Esophagus squamous epithelium (tissue), 4 donors: ENCODE measurements around the gene ANKRD13D.
"Not testable (repeated sequence)": the region's sequence is repeated elsewhere in the genome, so short reads cannot be mapped to it uniquely, and the experiment has no call there.

ENCODE experiments used
- POLR2A ChIP-seq, 4 donors: fragments of 450-650 bp; IDR thresholded peaks; one replicate each; pipeline ENCODE4 v1.6.1; 2017; ENCODE audit warnings: antibody characterized with exemption in 4 of 4, mild to moderate bottlenecking in 4 of 4, moderate library complexity in 3 of 4
- TF ChIP-seq, protein P1 (sequence below), 6 experiments: fragments of 450-650 bp in 4 of 6; fragments of 200-600 bp in 2 of 6; sonication (generic) in 2 of 6; IDR thresholded peaks; one replicate each; pipeline ENCODE4 v1.5.1; 2016 to 2019; ENCODE audit warnings: antibody characterized with exemption in 6 of 6, mild to moderate bottlenecking in 4 of 6, moderate library complexity in 4 of 6

- TF ChIP-seq, protein P1, sequence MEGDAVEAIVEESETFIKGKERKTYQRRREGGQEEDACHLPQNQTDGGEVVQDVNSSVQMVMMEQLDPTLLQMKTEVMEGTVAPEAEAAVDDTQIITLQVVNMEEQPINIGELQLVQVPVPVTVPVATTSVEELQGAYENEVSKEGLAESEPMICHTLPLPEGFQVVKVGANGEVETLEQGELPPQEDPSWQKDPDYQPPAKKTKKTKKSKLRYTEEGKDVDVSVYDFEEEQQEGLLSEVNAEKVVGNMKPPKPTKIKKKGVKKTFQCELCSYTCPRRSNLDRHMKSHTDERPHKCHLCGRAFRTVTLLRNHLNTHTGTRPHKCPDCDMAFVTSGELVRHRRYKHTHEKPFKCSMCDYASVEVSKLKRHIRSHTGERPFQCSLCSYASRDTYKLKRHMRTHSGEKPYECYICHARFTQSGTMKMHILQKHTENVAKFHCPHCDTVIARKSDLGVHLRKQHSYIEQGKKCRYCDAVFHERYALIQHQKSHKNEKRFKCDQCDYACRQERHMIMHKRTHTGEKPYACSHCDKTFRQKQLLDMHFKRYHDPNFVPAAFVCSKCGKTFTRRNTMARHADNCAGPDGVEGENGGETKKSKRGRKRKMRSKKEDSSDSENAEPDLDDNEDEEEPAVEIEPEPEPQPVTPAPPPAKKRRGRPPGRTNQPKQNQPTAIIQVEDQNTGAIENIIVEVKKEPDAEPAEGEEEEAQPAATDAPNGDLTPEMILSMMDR (IDR thresholded peaks at IDR 0.05): not testable (repeated sequence)
- TF ChIP-seq POLR2A (IDR thresholded peaks at IDR 0.05): not testable (repeated sequence)
Measured at GRCh38 chr11:67318876-67319275, 29.8 kb downstream of the ANKRD13D start.
